ENCODE results near the gene MGAT4A. TPM values are rescaled to one million over a fixed set of nuclear protein-coding genes. Genes with fewer than 3 reads are reported as not detected.

The MGAT4A gene
- total RNA-seq, 1 donor from 2014 or later, result 1.7 TPM

DNA sequence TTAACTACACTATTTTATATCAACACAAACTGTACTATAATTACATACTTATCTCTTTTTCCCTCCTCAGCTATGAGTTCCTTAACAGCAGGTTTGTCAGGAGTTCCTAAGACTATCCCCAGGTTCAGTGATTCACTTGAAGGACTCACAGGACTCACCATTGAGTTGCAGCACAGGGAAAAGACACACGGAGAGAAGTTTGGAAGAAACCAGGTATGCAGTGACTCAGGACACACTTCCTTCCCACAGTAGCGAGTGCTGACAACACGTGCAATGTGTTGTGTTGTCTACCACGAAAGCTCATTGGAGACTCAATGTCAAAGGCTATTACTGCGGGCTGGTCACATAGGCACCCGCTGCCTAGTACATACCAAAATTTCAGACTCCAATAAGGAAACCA is 32.0 kb downstream of the MGAT4A start:
- peaks cover 1% of the 10 kb centered on the region for H3K27me3 Mint-ChIP-seq (ENCODE audit: low read depth, unreplicated experiment)
- H3K36me3 Mint-ChIP-seq (ENCODE audit: low read depth, unreplicated experiment), result no peaks in the 10 kb centered on the region
- H3K4me3 Mint-ChIP-seq (ENCODE audit: unreplicated experiment), result no peak overlapping the region
- DNase-seq (ENCODE audit: low read depth), result no peak
- no peaks in the 10 kb centered on the region for H3K36me3 ChIP-seq (ENCODE audit: insufficient read depth, low read length)
- FAIRE-seq, result no peak
- no peaks in the 10 kb centered on the region for H3K9me3 ChIP-seq (ENCODE audit: insufficient read depth, low read depth, low read length)
- no peak overlapping the region for H3K27ac ChIP-seq (ENCODE audit: low read depth, low read length)
- no peak overlapping the region for H3K27ac Mint-ChIP-seq (ENCODE audit: unreplicated experiment)
- H3K4me3 ChIP-seq (ENCODE audit: insufficient read depth, low read depth, low read length), result no peak overlapping the region
- no peaks in the 10 kb centered on the region for H3K4me1 ChIP-seq (ENCODE audit: insufficient read depth, low read length)
- H3K9me3 Mint-ChIP-seq (ENCODE audit: unreplicated experiment), result peaks cover 2% of the 10 kb centered on the region
- no peak overlapping the region for H3K4me2 ChIP-seq (ENCODE audit: low read length)
- H3K27me3 ChIP-seq (ENCODE audit: insufficient read depth, low read length), result no peaks in the 10 kb centered on the region
- no peaks in the 10 kb centered on the region for H3K79me2 ChIP-seq (ENCODE audit: insufficient read depth, low read length)
- H3K9ac ChIP-seq (ENCODE audit: low read length), result no peak overlapping the region
- TF ChIP-seq CTCF (IDR thresholded peaks at IDR 0.05; ENCODE audit: insufficient read depth, low read depth, low read length) (no peak), EZH2 (IDR thresholded peaks at IDR 0.05; ENCODE audit: insufficient read depth, low read length) (no peak)
- H4K20me1 ChIP-seq (ENCODE audit: insufficient read depth, low read length), result no peaks in the 10 kb centered on the region
- H2AFZ ChIP-seq (ENCODE audit: low read depth, low read length), result no peak overlapping the region
- no peaks in the 10 kb centered on the region for H3K4me1 Mint-ChIP-seq (ENCODE audit: low read depth, unreplicated experiment)

- H3K4me3 ChIP-seq (ENCODE audit: insufficient read depth, low read depth, low read length), result no peak overlapping the region
- Mint-ChIP-seq H3K27me3 (ENCODE audit: low read depth, unreplicated experiment) (peaks cover 1% of the 10 kb centered on the region), H3K9me3 (ENCODE audit: unreplicated experiment) (peaks cover 2% of the 10 kb centered on the region), H3K27ac (ENCODE audit: unreplicated experiment) (no peak overlapping the region), H3K4me3 (ENCODE audit: unreplicated experiment) (no peak overlapping the region), H3K36me3 (ENCODE audit: low read depth, unreplicated experiment) (no peaks in the 10 kb centered on the region), H3K4me1 (ENCODE audit: low read depth, unreplicated experiment) (no peaks in the 10 kb centered on the region)
- no peak overlapping the region for H3K9ac ChIP-seq (ENCODE audit: low read length)
- H3K36me3 ChIP-seq (ENCODE audit: insufficient read depth, low read length), result no peaks in the 10 kb centered on the region
- no peak for TF ChIP-seq EZH2 (IDR thresholded peaks at IDR 0.05; ENCODE audit: insufficient read depth, low read length)
- no peak for TF ChIP-seq CTCF (IDR thresholded peaks at IDR 0.05; ENCODE audit: insufficient read depth, low read depth, low read length)
- no peaks in the 10 kb centered on the region for H3K27me3 ChIP-seq (ENCODE audit: insufficient read depth, low read length)
- H4K20me1 ChIP-seq (ENCODE audit: insufficient read depth, low read length), result no peaks in the 10 kb centered on the region
- H3K27ac ChIP-seq (ENCODE audit: low read depth, low read length), result no peak overlapping the region
- FAIRE-seq, result no peak
- no peaks in the 10 kb centered on the region for H3K79me2 ChIP-seq (ENCODE audit: insufficient read depth, low read length)
- DNase-seq (ENCODE audit: low read depth), result no peak
- no peaks in the 10 kb centered on the region for H3K4me1 ChIP-seq (ENCODE audit: insufficient read depth, low read length)
- no peaks in the 10 kb centered on the region for H3K9me3 ChIP-seq (ENCODE audit: insufficient read depth, low read depth, low read length)
- H3K4me2 ChIP-seq (ENCODE audit: low read length), result no peak overlapping the region
- H2AFZ ChIP-seq (ENCODE audit: low read depth, low read length), result no peak overlapping the region
Observed at GRCh38 chr2:98697651-98698337, 33.1 kb downstream of the MGAT4A start.

- Histone ChIP-seq H3K27me3 (ENCODE audit: insufficient read depth, low read length) (no peaks in the 10 kb centered on the region), H3K4me2 (ENCODE audit: low read length) (no peak overlapping the region), H3K27ac (ENCODE audit: low read depth, low read length) (no peak overlapping the region), H3K4me1 (ENCODE audit: insufficient read depth, low read length) (no peaks in the 10 kb centered on the region), H3K4me3 (ENCODE audit: insufficient read depth, low read depth, low read length) (no peak overlapping the region), H3K79me2 (ENCODE audit: insufficient read depth, low read length) (no peaks in the 10 kb centered on the region), H3K9me3 (ENCODE audit: insufficient read depth, low read depth, low read length) (no peaks in the 10 kb centered on the region), H4K20me1 (ENCODE audit: insufficient read depth, low read length) (no peaks in the 10 kb centered on the region), H3K36me3 (ENCODE audit: insufficient read depth, low read length) (no peaks in the 10 kb centered on the region), H2AFZ (ENCODE audit: low read depth, low read length) (no peak overlapping the region), H3K9ac (ENCODE audit: low read length) (no peak overlapping the region)
- no peaks in the 10 kb centered on the region for H3K4me1 Mint-ChIP-seq (ENCODE audit: low read depth, unreplicated experiment)
- no peak for TF ChIP-seq EZH2 (IDR thresholded peaks at IDR 0.05; ENCODE audit: insufficient read depth, low read length)
- TF ChIP-seq CTCF (IDR thresholded peaks at IDR 0.05; ENCODE audit: insufficient read depth, low read depth, low read length), result no peak
- peaks cover 2% of the 10 kb centered on the region for H3K9me3 Mint-ChIP-seq (ENCODE audit: unreplicated experiment)
- FAIRE-seq (no peak), DNase-seq (ENCODE audit: low read depth) (no peak)
- H3K4me3 Mint-ChIP-seq (ENCODE audit: unreplicated experiment), result no peak overlapping the region
- H3K27ac Mint-ChIP-seq (ENCODE audit: unreplicated experiment), result no peak overlapping the region
- H3K27me3 Mint-ChIP-seq (ENCODE audit: low read depth, unreplicated experiment), result no peaks in the 10 kb centered on the region
- no peaks in the 10 kb centered on the region for H3K36me3 Mint-ChIP-seq (ENCODE audit: low read depth, unreplicated experiment)
Observed at GRCh38 chr2:98696200-98696599, 34.7 kb downstream of the MGAT4A start.

All from astrocyte (in vitro differentiated cells and primary cell).